Measurements from ENCODE around the gene ADARB1.
A peak's percentile ranks its signal among the peaks of the same experiment; 100 is the strongest.

The ADARB1 gene

DNA sequence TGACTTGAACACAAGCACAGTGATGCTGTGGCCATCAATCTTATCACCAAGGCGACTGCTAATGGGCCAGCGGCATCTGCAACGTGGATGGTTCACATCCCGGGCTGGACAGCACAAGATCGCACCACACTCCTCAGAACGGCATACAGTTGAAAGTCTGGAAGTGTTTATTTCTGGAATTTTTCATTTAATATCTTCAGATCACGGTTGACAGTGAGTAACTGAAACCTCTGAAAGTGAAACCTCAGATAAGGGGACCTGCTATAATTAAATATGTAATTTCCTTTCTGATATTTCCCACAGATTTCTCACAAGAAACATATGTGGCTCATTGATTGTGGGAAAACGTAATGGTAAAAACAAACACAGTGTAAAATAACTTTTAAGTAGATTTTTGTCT, 129.6 kb downstream of the ADARB1 start:
- DNase-seq (ENCODE audit: low read depth) = no peak

DNA sequence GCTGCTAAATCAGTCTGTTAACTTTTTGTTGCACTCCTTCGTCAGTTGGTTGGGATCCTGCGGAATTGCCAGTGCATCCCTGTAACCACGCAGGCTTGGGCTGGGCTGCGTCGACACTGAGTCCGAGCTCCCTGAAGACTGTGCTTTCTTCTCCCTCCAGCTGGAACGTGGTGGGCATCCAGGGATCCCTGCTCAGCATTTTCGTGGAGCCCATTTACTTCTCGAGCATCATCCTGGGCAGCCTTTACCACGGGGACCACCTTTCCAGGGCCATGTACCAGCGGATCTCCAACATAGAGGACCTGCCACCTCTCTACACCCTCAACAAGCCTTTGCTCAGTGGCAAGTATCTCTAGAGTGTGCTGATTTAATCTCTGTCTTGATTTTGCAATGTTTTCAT, 130.0 kb downstream of the ADARB1 start:
- DNase-seq (ENCODE audit: low read depth) = no peak

DNA sequence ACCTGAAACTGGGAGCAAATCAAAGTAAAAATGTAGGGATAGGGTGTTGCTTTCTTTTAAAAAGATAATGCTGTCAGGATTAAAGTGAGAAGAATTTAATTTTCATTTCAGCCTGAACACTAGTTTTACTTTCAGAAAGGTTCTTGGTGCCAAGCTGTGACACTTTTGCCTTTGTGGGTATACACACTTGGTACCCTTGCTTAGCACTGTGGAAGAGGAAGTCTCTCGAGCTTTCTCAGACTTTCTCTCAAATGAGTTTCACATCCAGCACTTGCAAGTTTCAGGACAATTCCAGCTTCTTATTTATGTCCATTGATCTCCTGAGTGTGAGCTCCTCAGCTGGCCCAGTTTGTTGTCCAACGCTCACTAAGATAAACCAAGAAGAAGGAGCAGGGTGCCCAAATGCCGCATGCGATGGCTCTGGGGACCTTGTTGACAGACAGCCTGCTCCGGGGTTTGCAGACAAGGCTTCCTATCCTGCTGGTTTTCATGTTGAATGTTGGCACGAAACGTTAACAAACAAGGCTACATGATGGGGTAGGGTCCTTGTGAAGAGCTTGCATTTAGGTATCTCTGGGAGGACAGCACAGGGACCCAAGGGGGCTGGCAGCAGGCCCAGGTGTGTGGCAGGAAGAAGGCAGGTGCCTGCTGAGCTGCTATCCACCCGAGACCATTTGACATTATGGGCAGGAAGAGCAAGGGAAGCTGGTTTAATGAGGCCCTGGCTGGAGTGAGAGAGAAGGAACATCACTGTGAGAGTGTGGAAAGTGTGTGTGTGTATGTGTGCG, 133.7 kb downstream of the ADARB1 start:
- no peak for DNase-seq (ENCODE audit: low read depth)

DNA sequence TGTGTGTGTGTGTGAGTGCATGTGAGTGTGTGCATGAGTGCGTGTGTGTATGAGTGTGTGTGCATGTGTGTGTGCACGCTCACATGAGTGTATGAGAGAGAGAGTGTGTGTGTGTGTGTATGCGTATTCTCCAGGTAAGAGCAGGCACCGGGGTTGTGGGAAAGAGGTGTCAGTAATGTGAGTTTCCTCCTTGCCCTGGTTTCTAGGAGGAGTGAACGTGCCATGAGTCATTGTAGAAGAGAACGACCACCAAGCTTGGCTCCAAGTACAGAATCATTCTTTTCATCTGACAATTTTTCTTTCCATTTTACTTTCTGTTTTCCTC, 134.2 kb downstream of the ADARB1 start:
- DNase-seq (ENCODE audit: low read depth) = no peak

DNA sequence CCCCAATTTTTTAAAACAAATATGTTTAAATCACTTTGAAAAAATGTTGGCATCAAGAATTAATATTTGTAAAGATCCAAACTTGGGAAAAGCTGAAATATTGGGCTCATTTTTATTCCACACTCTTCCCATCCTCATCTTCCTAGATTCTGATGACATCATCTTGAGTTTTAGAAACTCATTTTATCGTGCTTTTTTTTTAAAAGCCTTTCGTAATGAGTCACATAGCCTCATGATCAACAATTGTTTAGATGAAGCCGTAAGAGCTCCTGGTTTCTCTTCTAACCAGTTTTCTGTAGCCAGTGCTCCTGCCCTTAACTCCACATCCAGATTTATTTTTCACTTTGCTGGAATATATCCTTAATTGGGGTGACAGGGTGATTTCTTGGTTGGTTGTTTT, 134.7 kb downstream of the ADARB1 start:
- DNase-seq (ENCODE audit: low read depth) = peak; percentile 29

- DNase-seq (ENCODE audit: low read depth) = no peak
These were observed 135.4 kb downstream of the ADARB1 start for GRCh38 chr21:45209685-45210284.

DNA sequence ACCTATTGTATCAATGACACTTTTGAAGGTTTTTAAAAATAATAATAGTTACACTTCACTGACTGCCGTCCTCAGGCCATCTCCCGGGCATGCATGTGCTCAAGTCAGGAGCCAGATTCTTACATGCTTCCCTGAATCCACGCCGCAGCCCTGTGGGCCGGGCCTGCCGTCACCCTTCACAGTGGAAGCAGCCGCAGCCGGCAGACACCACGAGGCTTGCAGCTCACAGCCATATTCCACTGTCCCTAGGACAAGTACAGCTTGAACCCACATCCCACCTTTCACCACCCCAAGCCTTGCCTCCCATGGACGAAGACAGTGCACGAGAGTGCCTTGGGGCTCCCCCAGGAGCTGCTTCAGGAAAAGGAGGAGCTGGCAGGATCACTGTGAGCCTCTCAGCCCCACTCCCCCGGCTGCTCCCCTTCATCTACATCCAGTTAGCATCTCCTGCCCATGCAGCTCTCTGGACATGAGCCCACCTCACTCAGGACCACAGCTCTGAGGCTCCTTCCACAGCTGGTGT, 136.1 kb downstream of the ADARB1 start:
- DNase-seq (ENCODE audit: low read depth) = no peak

DNA sequence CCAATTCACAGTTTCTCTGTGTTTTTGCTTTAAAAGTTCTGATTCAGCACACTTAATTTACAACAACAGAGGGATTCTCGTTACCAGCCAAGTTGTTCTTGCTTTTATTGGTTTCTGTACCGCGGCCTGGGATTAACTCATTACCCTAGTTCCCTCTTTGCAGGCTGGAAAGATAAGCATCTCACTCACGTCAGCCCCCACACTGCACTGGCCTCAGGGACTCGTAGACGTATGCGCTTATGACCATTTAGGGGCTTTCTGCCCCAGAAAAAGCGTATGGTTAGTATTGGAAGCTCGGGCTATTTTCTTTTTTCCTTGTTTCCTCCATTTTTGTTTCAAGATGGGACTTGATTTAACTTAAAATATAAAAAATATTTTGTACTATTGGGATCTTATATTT, 137.3 kb downstream of the ADARB1 start:
- DNase-seq (ENCODE audit: low read depth) = no peak

GRCh38 chr21:45213392-45213791, 139.0 kb downstream of the ADARB1 start:
- DNase-seq (ENCODE audit: low read depth) = no peak

DNA sequence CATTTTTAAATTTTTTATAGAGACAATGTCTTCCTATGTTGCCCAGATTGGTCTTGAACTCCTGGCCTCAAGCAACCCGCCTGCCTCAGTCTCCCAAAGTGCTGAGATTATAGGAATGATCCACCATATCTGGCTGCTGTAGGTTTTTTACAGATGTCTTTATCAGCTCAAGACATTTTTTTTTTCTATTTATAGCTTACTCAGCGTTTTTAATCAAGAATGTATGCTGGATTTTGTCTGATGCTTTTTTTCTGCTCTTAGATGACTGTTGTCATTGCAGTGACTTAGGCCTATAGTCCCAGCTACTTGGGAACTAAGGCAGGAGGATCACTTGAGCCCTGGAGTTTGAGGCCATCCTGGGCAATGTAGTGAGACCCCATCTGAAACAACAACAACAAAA, 140.8 kb downstream of the ADARB1 start:
- no peak for DNase-seq (ENCODE audit: low read depth)

DNA sequence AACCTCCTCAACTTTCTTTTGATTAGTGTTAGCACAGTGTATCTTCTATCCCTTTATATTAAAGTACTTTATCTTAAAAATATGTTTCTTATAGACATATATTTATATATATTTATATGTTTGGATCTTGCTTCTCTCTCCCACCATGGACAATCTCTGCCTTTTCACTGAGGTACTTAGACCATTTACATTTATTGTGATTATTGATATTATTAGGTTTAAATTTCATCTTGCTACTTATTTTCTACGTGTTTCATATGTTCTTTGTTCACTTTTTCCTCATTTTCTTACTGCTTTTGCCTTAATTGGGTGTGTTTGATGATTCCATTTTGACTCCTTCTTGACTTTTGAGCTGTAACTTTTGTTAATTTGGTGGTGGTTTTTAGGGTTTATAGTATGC, 142.6 kb downstream of the ADARB1 start:
- DNase-seq (ENCODE audit: low read depth) = no peak

- no peak for DNase-seq (ENCODE audit: low read depth)
These were observed 145.1 kb downstream of the ADARB1 start for GRCh38 chr21:45219517-45219916.

DNA sequence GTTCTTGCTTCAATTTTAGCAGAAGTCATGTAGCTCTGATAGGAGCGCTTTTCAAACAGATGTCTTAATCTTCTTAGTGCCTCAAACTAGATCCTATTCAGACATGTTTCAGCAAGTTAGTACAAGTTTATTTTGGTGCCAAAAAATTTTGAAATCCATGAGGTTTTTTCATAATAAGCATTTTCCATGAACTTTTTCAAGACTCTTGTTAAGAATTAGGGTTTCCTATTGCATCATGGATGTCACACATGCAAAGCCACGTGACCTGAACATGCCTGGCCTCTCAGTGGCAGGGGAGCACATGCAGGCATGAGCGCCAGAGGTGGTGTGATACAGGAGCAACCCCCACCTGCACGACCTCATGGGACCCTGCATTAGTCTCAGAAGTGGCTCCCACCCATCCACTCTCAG, 145.7 kb downstream of the ADARB1 start:
- peak; percentile 28 for DNase-seq (ENCODE audit: low read depth)

GRCh38 chr21:45220714-45221490, 146.5 kb downstream of the ADARB1 start:
- DNase-seq (ENCODE audit: low read depth) = no peak

DNA sequence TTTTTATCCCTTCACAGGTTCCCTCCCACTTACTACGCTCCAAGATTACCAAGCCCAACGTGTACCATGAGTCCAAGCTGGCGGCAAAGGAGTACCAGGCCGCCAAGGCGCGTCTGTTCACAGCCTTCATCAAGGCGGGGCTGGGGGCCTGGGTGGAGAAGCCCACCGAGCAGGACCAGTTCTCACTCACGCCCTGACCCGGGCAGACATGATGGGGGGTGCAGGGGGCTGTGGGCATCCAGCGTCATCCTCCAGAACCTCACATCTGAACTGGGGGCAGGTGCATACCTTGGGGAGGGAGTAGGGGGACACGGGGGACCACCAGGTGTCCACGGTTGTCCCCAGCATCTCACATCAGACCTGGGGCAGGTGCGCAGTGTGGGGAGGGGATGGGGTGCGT, 147.6 kb downstream of the ADARB1 start:
- DNase-seq (ENCODE audit: low read depth) = no peak

DNA sequence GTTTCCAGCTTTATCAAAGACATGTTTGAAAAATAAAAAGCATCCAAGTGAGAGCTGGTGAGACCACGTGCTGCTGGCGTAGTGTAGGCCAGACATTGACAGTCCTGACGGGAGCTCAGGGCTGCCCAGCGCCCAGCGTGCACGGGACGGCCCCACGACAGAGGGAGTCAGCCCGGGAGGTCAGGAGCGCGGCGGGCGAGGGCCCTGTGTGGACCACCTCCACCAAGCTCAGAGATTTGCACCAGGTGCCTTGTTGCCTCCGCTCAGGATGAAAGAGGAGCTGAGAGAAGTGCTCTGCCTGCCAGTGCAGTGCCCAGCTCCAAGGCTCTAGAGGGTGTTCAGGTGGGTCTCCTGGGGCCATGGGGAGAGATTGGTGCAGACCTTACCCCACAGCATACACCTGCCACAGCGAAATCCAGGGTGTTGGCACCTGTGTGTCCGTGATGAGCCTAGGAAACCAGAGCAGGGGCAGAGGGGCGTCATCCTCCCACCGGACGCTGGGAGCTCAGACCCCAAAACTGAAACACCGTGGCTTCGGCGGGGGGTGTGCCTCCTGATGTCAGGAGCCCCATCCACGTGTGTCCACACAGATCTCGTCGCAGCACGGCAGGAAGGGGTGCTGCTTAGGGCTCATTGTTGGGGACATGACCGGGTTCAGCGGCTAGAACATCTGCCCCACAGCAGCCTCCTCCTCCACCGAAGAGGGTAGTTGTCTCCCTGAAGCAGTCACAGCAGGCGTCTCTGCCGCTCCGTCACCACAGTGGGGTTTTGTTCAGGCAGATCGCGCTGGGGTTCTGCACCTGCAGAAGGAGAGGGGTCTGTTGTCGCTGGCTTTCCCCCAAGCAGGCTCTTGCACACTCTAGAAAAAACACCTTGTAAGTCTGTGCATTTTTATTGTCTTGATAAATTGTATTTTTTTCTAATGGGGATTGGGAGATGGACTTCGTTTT, 149.1 kb downstream of the ADARB1 start:
- no peak for DNase-seq (ENCODE audit: low read depth)

- DNase-seq (ENCODE audit: low read depth) = no peak
These were observed 150.0 kb downstream of the ADARB1 start for GRCh38 chr21:45224189-45224938.

GRCh38 chr21:45225041-45225740, 150.8 kb downstream of the ADARB1 start:
- DNase-seq (ENCODE audit: low read depth) = no peak

DNA sequence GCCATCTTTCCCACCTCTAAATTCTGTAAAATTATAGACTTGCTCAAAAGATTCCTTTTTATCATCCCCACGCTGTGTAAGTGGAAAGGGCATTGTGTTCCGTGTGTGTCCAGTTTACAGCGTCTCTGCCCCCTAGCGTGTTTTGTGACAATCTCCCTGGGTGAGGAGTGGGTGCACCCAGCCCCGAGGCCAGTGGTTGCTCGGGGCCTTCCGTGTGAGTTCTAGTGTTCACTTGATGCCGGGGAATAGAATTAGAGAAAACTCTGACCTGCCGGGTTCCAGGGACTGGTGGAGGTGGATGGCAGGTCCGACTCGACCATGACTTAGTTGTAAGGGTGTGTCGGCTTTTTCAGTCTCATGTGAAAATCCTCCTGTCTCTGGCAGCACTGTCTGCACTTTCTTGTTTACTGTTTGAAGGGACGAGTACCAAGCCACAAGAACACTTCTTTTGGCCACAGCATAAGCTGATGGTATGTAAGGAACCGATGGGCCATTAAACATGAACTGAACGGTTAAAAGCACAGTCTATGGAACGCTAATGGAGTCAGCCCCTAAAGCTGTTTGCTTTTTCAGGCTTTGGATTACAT, 151.5 kb downstream of the ADARB1 start:
- no peak for DNase-seq (ENCODE audit: low read depth)
